ENCODE measurements around the gene CTDSP1.

CTDSP1 gene

DNA sequence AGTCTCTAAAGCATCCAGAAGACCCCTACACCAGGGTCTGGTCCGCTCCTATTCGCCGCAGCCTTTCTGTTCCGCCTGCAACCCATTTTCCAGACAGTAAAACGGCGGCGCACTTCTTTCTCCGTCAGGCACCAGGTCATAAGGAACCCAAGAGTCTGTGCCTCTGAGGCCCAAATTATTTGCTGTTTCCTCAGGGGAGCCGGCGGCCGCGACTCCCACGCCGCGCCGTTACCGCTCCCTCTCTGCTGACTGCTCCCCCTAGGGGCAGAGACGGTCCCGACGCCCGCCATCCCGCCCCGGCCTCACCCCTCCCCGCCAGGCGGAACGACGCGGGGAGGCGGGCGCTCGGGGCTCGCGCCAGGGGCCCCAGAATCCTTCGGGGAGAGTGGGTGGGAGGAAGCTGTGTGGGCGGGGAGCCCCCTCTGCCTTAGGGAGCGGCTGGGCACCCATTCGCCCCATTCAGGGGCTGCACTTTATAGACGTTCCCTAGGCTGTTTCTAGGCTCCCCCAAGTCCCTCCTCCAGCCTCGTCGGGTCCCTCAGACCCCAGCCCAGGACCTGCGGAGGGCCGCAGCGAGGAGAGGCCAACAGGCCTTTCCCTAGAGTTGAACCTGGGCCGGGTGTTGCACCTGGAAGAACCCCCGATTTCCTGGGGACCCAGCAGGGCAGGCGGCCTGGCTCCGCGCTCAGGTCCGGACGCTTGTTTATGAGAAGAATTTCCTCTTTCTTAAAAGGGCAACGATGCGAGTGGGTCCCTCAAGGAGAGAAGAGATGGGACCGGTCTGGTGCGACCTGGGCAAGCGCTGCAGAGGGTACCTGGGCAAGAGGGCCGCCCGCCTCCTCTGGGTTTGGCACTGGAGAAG lies 3.6 kb upstream of the CTDSP1 start:
- TF ChIP-seq TAF1 (IDR thresholded peaks at IDR 0.05; ENCODE audit: low read depth) = peak; percentile 45
- peak; percentile 98 for TF ChIP-seq EGR1 (IDR thresholded peaks at IDR 0.05)
- TF ChIP-seq RAD21 (IDR thresholded peaks at IDR 0.05; ENCODE audit: low read depth) = peak; percentile 66
- no peak for TF ChIP-seq REST (IDR thresholded peaks at IDR 0.05; ENCODE audit: low read depth)
- TF ChIP-seq, protein P1, sequence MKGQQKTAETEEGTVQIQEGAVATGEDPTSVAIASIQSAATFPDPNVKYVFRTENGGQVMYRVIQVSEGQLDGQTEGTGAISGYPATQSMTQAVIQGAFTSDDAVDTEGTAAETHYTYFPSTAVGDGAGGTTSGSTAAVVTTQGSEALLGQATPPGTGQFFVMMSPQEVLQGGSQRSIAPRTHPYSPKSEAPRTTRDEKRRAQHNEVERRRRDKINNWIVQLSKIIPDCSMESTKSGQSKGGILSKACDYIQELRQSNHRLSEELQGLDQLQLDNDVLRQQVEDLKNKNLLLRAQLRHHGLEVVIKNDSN (IDR thresholded peaks at IDR 0.05) = peak; percentile 60
- TF ChIP-seq NFIC (IDR thresholded peaks at IDR 0.05) = peak; percentile 43
- peak; percentile 20; the same call in 1 of the 2 replicates for TF ChIP-seq EP300 (IDR thresholded peaks at IDR 0.05; ENCODE audit: borderline replicate concordance)
- TF ChIP-seq TEAD4 (IDR thresholded peaks at IDR 0.05) = peak; percentile 29; the same call in 1 of the 2 replicates
- TF ChIP-seq FOXM1 (IDR thresholded peaks at IDR 0.05; ENCODE audit: borderline replicate concordance, low read depth) = peak; percentile 55; the same call in 1 of the 2 replicates
- TF ChIP-seq ZBTB7A (IDR thresholded peaks at IDR 0.05; ENCODE audit: low read depth) = peak; percentile 94
- TF ChIP-seq YY1 (IDR thresholded peaks at IDR 0.05; ENCODE audit: low read depth) = peak; percentile 81
- TF ChIP-seq, protein P2, sequence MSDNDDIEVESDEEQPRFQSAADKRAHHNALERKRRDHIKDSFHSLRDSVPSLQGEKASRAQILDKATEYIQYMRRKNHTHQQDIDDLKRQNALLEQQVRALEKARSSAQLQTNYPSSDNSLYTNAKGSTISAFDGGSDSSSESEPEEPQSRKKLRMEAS (IDR thresholded peaks at IDR 0.05) = peak; percentile 89
- TF ChIP-seq TCF12 (IDR thresholded peaks at IDR 0.05; ENCODE audit: low read depth) = peak; percentile 78
- no peak for TF ChIP-seq CREB1 (IDR thresholded peaks at IDR 0.05; ENCODE audit: low read depth)
- TF ChIP-seq CEBPB (IDR thresholded peaks at IDR 0.05) = no peak

GRCh38 chr2:218396688-218397462 lies 2.8 kb upstream of the CTDSP1 start:
- TF ChIP-seq EP300 (IDR thresholded peaks at IDR 0.05; ENCODE audit: borderline replicate concordance) (no peak), ZBTB7A (IDR thresholded peaks at IDR 0.05; ENCODE audit: low read depth) (0 out of 2 replicates have a peak, but pooled peaks have one; percentile 14)

- TF ChIP-seq REST (IDR thresholded peaks at IDR 0.05; ENCODE audit: low read depth) (no peak), TEAD4 (IDR thresholded peaks at IDR 0.05) (no peak), CEBPB (IDR thresholded peaks at IDR 0.05) (no peak), RAD21 (IDR thresholded peaks at IDR 0.05; ENCODE audit: low read depth) (no peak), YY1 (IDR thresholded peaks at IDR 0.05; ENCODE audit: low read depth) (no peak)
- TF ChIP-seq, protein P2 (IDR thresholded peaks at IDR 0.05) = no peak
Measured at GRCh38 chr2:218397463-218397819, 2.2 kb upstream of the CTDSP1 start.

GRCh38 chr2:218397820-218398436 lies 1.7 kb upstream of the CTDSP1 start:
- TF ChIP-seq REST (IDR thresholded peaks at IDR 0.05; ENCODE audit: low read depth) (no peak), YY1 (IDR thresholded peaks at IDR 0.05; ENCODE audit: low read depth) (no peak), FOXM1 (IDR thresholded peaks at IDR 0.05; ENCODE audit: borderline replicate concordance, low read depth) (no peak), TAF1 (IDR thresholded peaks at IDR 0.05; ENCODE audit: low read depth) (0 out of 2 replicates have a peak, but pooled peaks have one; percentile 27)
- TF ChIP-seq, protein P1 (IDR thresholded peaks at IDR 0.05) = no peak
- TF ChIP-seq, protein P2 (IDR thresholded peaks at IDR 0.05) = no peak; the same call in 1 of the 2 replicates

Measured in Ishikawa (cell line).